Measurements from ENCODE around the gene METAP1D.
A peak's percentile ranks its signal among the peaks of the same experiment; 100 is the strongest.
"Not testable (repeated sequence)": the region's sequence is repeated elsewhere in the genome, so short reads cannot be mapped to it uniquely, and the experiment has no call there.

Gene METAP1D

GRCh38 chr2:172102391-172103359 lies 102.9 kb downstream of the METAP1D start, which contains the start of gene DLX2:
DLX2 (minus strand) TSS chr2:172102900; CDS start chr2:172102538, 362 bp downstream.
- DNase-seq (ENCODE audit: low spot score): peak; percentile 67

- peak; percentile 79 for DNase-seq (ENCODE audit: low spot score)
Observed at GRCh38 chr2:172103471-172104272, 103.9 kb downstream of the METAP1D start.

GRCh38 chr2:172105471-172106107 lies 105.8 kb downstream of the METAP1D start:
- DNase-seq (ENCODE audit: low spot score): no peak

- DNase-seq (ENCODE audit: low spot score): no peak
Observed at GRCh38 chr2:172106108-172106961, 106.6 kb downstream of the METAP1D start.

- no peak for DNase-seq (ENCODE audit: low spot score)
Observed at GRCh38 chr2:172107690-172108586, 108.2 kb downstream of the METAP1D start.

- DNase-seq (ENCODE audit: low spot score): no peak
Observed at GRCh38 chr2:172108587-172108930, 108.8 kb downstream of the METAP1D start.

GRCh38 chr2:172109256-172109987 lies 109.7 kb downstream of the METAP1D start:
- DNase-seq (ENCODE audit: low spot score): no peak

GRCh38 chr2:172109988-172110811 lies 110.4 kb downstream of the METAP1D start:
- no peak for DNase-seq (ENCODE audit: low spot score)

- peak; percentile 29 for DNase-seq (ENCODE audit: low spot score)
Observed at GRCh38 chr2:172113617-172114016, 113.9 kb downstream of the METAP1D start.

GRCh38 chr2:172114176-172114575 lies 114.4 kb downstream of the METAP1D start:
- DNase-seq (ENCODE audit: low spot score): not testable (repeated sequence)

GRCh38 chr2:172114579-172114978 lies 114.8 kb downstream of the METAP1D start:
- DNase-seq (ENCODE audit: low spot score): no peak

GRCh38 chr2:172116107-172116506 lies 116.4 kb downstream of the METAP1D start:
- no peak for DNase-seq (ENCODE audit: low spot score)

- no peak for DNase-seq (ENCODE audit: low spot score)
Observed at GRCh38 chr2:172119089-172119488, 119.3 kb downstream of the METAP1D start.

- DNase-seq (ENCODE audit: low spot score): no peak
Observed at GRCh38 chr2:172120118-172120517, 120.4 kb downstream of the METAP1D start.

GRCh38 chr2:172128484-172128883 lies 128.7 kb downstream of the METAP1D start:
- no peak for DNase-seq (ENCODE audit: low spot score)

- DNase-seq (ENCODE audit: low spot score): no peak
Observed at GRCh38 chr2:172129404-172129803, 129.7 kb downstream of the METAP1D start.
